A673 (cell line): ENCODE measurements around the gene WDR49.

Experiments used
- CTCF ChIP-seq: fragments of 300-800, 200-600 bp; sonication (generic); conservative IDR thresholded peaks from 2 replicates; pipeline ENCODE4 v1.5.1; 2017; ENCODE audit warnings: low read depth, mild to moderate bottlenecking, antibody characterized with exemption, low read length, moderate library complexity, mixed read lengths
- EZH2 ChIP-seq: fragments of 200-600 bp; sonication (generic); IDR thresholded peaks from 2 replicates; pipeline ENCODE4 v1.6.1; 2017; ENCODE audit warnings: borderline replicate concordance, low read depth, mild to moderate bottlenecking, mixed read lengths, antibody characterized with exemption, low read length; ENCODE audit not compliant: poor library complexity, severe bottlenecking

- no peak for TF ChIP-seq CTCF
- TF ChIP-seq EZH2: no peak
Measured at GRCh38 chr3:167484551-167484950, 169.2 kb downstream of the WDR49 start.
